DND-41 (cell line): ENCODE measurements around the gene PPAT.

Experiments used
- ATAC-seq: fragments of 200-7000 bp; cut with Tn5 transposase; 3 replicates; pipeline ENCODE4 v1.9.1; 2021; ENCODE audit warnings: low read depth; ENCODE audit not compliant: insufficient read depth
- DNase-seq: peaks from one replicate; pipeline ENCODE4 v3.0.0-alpha.2; 2020
- H2AFZ ChIP-seq: 2 replicates; pipeline ENCODE4 v1.6.0; 2012; ENCODE audit warnings: low read depth, low read length
- H3K27ac ChIP-seq: 2 replicates; pipeline ENCODE4 v1.5.1; 2012; ENCODE audit warnings: low read length, inconsistent platforms
- H3K27me3 ChIP-seq: fragments of 200-600 bp; sonication (generic); 2 replicates; pipeline ENCODE4 v1.6.0; 2012; ENCODE audit warnings: low read length, mild to moderate bottlenecking, inconsistent platforms; ENCODE audit not compliant: insufficient read depth, poor library complexity
- H3K36me3 ChIP-seq: 2 replicates; pipeline ENCODE4 v1.5.1; 2012; ENCODE audit warnings: low read length, inconsistent platforms; ENCODE audit not compliant: insufficient read depth
- H3K4me1 ChIP-seq: 2 replicates; pipeline ENCODE4 v1.5.1; 2012; ENCODE audit warnings: mild to moderate bottlenecking, low read length; ENCODE audit not compliant: insufficient read depth
- H3K4me2 ChIP-seq: 2 replicates; pipeline ENCODE4 v1.6.0; 2012; ENCODE audit warnings: mild to moderate bottlenecking, moderate library complexity, low read length, inconsistent platforms; ENCODE audit not compliant: insufficient read depth
- H3K4me3 ChIP-seq, 2 experiments: fragments of 200-600 bp in 1 of 2; shearing (Covaris generic) in 1 of 2; 2 replicates each; pipeline ENCODE4 v1.5.1; 2012 to 2016; ENCODE audit warnings: inconsistent platforms in 2 of 2, low read length in 2 of 2, mild to moderate bottlenecking in 2 of 2, low read depth in 1 of 2, moderate library complexity in 1 of 2
- H3K79me2 ChIP-seq: 2 replicates; pipeline ENCODE4 v1.6.0; 2012; ENCODE audit warnings: low read length, inconsistent platforms; ENCODE audit not compliant: insufficient read depth
- H3K9ac ChIP-seq: 2 replicates; pipeline ENCODE4 v1.6.0; 2012; ENCODE audit warnings: low read depth, mild to moderate bottlenecking, inconsistent platforms, low read length, moderate library complexity
- H3K9me3 ChIP-seq: 2 replicates; pipeline ENCODE4 v1.5.1; 2012; ENCODE audit warnings: low read length, moderate library complexity, mild to moderate bottlenecking, inconsistent platforms; ENCODE audit not compliant: insufficient read depth, severe bottlenecking
- H4K20me1 ChIP-seq: 2 replicates; pipeline ENCODE4 v1.6.0; 2012; ENCODE audit warnings: low read length; ENCODE audit not compliant: insufficient read depth
- EZH2 ChIP-seq: IDR thresholded peaks from 3 replicates; pipeline ENCODE4 v1.6.1; 2012; ENCODE audit warnings: borderline replicate concordance, low read depth, mild to moderate bottlenecking, moderate library complexity, low read length, inconsistent platforms; ENCODE audit not compliant: severe bottlenecking
- TF ChIP-seq, protein P1 (sequence below): IDR thresholded peaks from 2 replicates; pipeline ENCODE4 v1.5.1; 2012; ENCODE audit warnings: borderline replicate concordance, low read length, moderate library complexity, mild to moderate bottlenecking; ENCODE audit not compliant: poor library complexity, severe bottlenecking; ENCODE audit errors: extremely low read depth

PPAT gene

GRCh38 chr4:56475917-56476316, 40.5 kb upstream of the PPAT start:
- no peak for ATAC-seq
- Histone ChIP-seq H2AFZ (no peak overlapping the region), H3K36me3 (peaks cover 89% of the 10 kb centered on the region), H3K9ac (no peak overlapping the region), H3K4me2 (no peak overlapping the region), H4K20me1 (no peaks in the 10 kb centered on the region), H3K79me2 (peaks cover 10% of the 10 kb centered on the region; the same call in 1 of the 2 replicates), H3K9me3 (no peaks in the 10 kb centered on the region), H3K4me3 (no peak overlapping the region), H3K27ac (no peak overlapping the region), H3K4me1 (no peaks in the 10 kb centered on the region), H3K27me3 (no peaks in the 10 kb centered on the region)
- DNase-seq, result no peak
- TF ChIP-seq, protein P1, sequence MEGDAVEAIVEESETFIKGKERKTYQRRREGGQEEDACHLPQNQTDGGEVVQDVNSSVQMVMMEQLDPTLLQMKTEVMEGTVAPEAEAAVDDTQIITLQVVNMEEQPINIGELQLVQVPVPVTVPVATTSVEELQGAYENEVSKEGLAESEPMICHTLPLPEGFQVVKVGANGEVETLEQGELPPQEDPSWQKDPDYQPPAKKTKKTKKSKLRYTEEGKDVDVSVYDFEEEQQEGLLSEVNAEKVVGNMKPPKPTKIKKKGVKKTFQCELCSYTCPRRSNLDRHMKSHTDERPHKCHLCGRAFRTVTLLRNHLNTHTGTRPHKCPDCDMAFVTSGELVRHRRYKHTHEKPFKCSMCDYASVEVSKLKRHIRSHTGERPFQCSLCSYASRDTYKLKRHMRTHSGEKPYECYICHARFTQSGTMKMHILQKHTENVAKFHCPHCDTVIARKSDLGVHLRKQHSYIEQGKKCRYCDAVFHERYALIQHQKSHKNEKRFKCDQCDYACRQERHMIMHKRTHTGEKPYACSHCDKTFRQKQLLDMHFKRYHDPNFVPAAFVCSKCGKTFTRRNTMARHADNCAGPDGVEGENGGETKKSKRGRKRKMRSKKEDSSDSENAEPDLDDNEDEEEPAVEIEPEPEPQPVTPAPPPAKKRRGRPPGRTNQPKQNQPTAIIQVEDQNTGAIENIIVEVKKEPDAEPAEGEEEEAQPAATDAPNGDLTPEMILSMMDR, result no peak
- TF ChIP-seq EZH2, result no peak

GRCh38 chr4:56469489-56470210, 34.2 kb upstream of the PPAT start:
- H3K4me3 ChIP-seq, result peak overlapping the region in 1 of 2 experiments; percentile 87; a peak in 1 of 4 replicates
- peaks cover 47% of the 10 kb centered on the region for H3K36me3 ChIP-seq
- DNase-seq (no peak), ATAC-seq (no peak)
- H3K9ac ChIP-seq, result peak overlapping the region; percentile 79
- no peak overlapping the region for H3K27ac ChIP-seq
- H3K27me3 ChIP-seq, result no peaks in the 10 kb centered on the region
- H3K4me2 ChIP-seq, result peak overlapping the region; percentile 79
- no peak overlapping the region for H2AFZ ChIP-seq
- peaks cover 11% of the 10 kb centered on the region; the same call in 1 of the 2 replicates for H4K20me1 ChIP-seq
- TF ChIP-seq, protein P1, result no peak
- TF ChIP-seq EZH2, result no peak
- H3K9me3 ChIP-seq, result no peaks in the 10 kb centered on the region
- H3K79me2 ChIP-seq, result peaks cover 71% of the 10 kb centered on the region
- peaks cover 41% of the 10 kb centered on the region for H3K4me1 ChIP-seq

DNA sequence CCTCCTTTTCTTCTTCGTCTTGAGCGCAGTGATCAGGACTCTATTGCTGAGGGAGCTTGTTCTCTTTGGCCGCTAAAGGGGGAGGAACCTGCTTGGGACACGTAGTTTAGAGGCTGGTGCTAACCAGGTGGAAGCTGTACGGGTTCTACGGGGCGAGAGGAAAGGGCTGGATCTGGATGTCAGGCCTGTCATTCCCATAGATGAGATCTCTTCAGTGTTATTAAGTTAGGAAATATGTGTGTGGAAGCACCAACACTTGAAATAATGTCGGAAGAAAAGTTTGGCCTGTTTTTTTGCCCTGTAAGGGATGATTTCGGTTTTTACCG, 32.6 kb upstream of the PPAT start:
- peaks cover 38% of the 10 kb centered on the region for H3K36me3 ChIP-seq
- peak; percentile 43 for DNase-seq

More for the DNA sequence above, 32.6 kb upstream of the PPAT start:
- H3K4me2 ChIP-seq, result peak overlapping the region; percentile 79
- H4K20me1 ChIP-seq, result peaks cover 15% of the 10 kb centered on the region; the same call in 1 of the 2 replicates
- peak overlapping the region; percentile 81 to 87 for H3K4me3 ChIP-seq
- peaks cover 73% of the 10 kb centered on the region for H3K79me2 ChIP-seq
- no peaks in the 10 kb centered on the region for H3K27me3 ChIP-seq
- peak overlapping the region; percentile 95 for H2AFZ ChIP-seq
- peak overlapping the region; percentile 91 for H3K27ac ChIP-seq
- H3K9ac ChIP-seq, result peak overlapping the region; percentile 79
- peaks cover 51% of the 10 kb centered on the region for H3K4me1 ChIP-seq
- no peaks in the 10 kb centered on the region for H3K9me3 ChIP-seq
- ATAC-seq, result peak; percentile 41
- no peak for TF ChIP-seq EZH2
- TF ChIP-seq, protein P1, result no peak
